ENCODE results near the gene VDAC1. TPM values are rescaled to one million over a fixed set of nuclear protein-coding genes. Genes with fewer than 3 reads are reported as not detected.

VDAC1 gene
- total RNA-seq, 1 donor from 2014 or later: 112 TPM

DNA sequence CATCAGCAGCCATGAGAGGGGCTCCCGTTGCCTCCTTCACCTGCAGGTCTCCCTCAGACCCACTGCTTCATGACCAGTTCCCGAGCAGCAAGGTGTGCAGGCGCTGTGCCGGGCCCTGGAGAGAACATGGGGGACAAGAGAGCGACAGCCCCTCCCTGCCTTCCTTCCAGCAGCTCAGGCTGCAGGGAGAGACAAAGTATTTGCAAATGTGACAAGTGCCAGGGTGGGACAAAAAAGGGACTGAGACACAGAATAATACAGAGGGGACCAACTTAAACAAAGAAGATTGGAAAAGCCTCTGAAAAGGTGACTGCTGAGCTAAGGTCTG is 22.5 kb upstream of the VDAC1 start:
- no peak for DNase-seq
- Histone ChIP-seq H3K4me1 (no peaks in the 10 kb centered on the region), H3K9me3 (no peaks in the 10 kb centered on the region), H3K27ac (no peak overlapping the region), H3K4me3 (no peak overlapping the region), H3K36me3 (no peaks in the 10 kb centered on the region), H3K27me3 (no peaks in the 10 kb centered on the region)
- ATAC-seq: no peak
- intact Hi-C loops (cut with DNase I): no loop called here
- TF ChIP-seq CTCF (IDR thresholded peaks at IDR 0.05): no peak

GRCh38 chr5:134026521-134027287 is 21.9 kb upstream of the VDAC1 start:
- no peaks in the 10 kb centered on the region for H3K4me1 ChIP-seq
- peak; percentile 72 for ATAC-seq
- no peak for DNase-seq
- intact Hi-C loops (cut with DNase I): no loop called here
- no peaks in the 10 kb centered on the region for H3K36me3 ChIP-seq
- no peak overlapping the region for H3K4me3 ChIP-seq
- no peak overlapping the region for H3K27ac ChIP-seq
- no peaks in the 10 kb centered on the region for H3K27me3 ChIP-seq
- H3K9me3 ChIP-seq: no peaks in the 10 kb centered on the region
- TF ChIP-seq CTCF (IDR thresholded peaks at IDR 0.05): peak; percentile 19

DNA sequence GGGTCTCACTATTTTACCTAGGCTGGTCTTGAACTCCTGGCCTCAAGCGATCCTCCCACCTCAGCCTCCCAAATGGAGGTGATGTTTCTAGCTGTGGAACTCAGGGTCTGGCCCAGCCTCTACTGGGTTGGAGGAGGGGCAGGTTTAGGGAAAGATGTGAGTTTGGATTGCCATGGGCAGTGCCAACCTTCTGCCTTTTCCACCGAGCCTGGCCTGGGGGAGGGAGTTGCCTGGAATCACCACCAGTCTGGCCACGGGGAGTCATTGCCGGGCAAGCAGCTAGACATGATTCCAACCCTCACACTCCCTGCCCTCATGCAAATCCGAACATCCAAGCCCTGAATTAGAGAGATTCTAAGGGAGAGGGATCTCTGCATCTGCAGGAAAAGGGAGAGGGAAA is 21.0 kb upstream of the VDAC1 start:
- no peak overlapping the region for H3K27ac ChIP-seq

DNA sequence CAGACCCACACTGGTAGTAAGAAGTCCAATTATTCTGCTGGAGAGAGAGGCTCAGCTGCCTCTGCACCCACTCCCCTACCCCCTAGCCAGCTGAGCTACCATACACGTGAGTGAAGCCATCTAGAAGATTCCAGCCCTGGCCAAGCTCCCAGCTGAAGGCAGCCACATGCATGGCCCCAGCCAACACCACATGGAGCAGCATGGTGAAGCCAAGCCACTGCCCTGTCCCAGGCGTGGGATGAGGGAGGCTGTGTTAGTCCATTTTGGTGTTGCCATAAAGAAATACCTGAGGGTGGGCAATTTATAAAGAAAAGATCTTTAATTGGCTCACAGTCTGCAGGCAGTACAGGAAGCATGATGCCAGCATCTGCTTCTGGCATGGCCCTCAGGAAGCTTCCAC is 20.0 kb upstream of the VDAC1 start:
- no peak overlapping the region for H3K27ac ChIP-seq
- no peak for DNase-seq
- H3K4me3 ChIP-seq: no peak overlapping the region
- intact Hi-C loops (cut with DNase I): no loop called here
- no peaks in the 10 kb centered on the region for H3K27me3 ChIP-seq
- H3K9me3 ChIP-seq: no peaks in the 10 kb centered on the region
- H3K4me1 ChIP-seq: no peaks in the 10 kb centered on the region
- no peak for TF ChIP-seq CTCF (IDR thresholded peaks at IDR 0.05)
- H3K36me3 ChIP-seq: no peaks in the 10 kb centered on the region
- no peak for ATAC-seq

More for the DNA sequence above, 21.0 kb upstream of the VDAC1 start:
- DNase-seq (no peak), ATAC-seq (no peak)
- Histone ChIP-seq H3K36me3 (no peaks in the 10 kb centered on the region), H3K4me1 (no peaks in the 10 kb centered on the region), H3K4me3 (no peak overlapping the region), H3K27me3 (no peaks in the 10 kb centered on the region), H3K9me3 (no peaks in the 10 kb centered on the region)
- intact Hi-C loops (cut with DNase I): no loop called here
- no peak for TF ChIP-seq CTCF (IDR thresholded peaks at IDR 0.05)

DNA sequence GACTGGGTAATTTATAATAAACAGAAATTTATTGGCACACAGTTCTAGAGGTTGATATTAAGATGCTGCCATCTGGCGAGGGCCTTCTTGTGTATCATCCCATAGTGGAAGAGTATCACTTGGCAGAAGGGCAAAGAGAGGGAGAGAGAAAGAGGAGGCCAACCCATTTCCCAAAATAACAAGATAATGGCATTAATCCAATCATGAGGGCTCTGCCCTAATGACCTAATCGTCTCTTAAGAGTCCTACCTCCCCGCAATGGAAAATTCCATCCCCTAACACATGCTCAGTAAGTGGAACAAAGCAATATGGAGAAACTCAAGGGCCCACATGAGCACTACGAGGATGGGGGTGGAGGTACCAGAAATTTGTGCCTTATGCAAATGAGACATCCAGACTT is 17.6 kb upstream of the VDAC1 start:
- DNase-seq (no peak), ATAC-seq (no peak)
- no peak for TF ChIP-seq CTCF (IDR thresholded peaks at IDR 0.05)
- no peak overlapping the region for H3K27ac ChIP-seq
- no peaks in the 10 kb centered on the region for H3K27me3 ChIP-seq
- no peaks in the 10 kb centered on the region for H3K9me3 ChIP-seq
- H3K4me1 ChIP-seq: no peaks in the 10 kb centered on the region
- no peaks in the 10 kb centered on the region for H3K36me3 ChIP-seq
- no peak overlapping the region for H3K4me3 ChIP-seq
- intact Hi-C loops (cut with DNase I): no loop called here

DNA sequence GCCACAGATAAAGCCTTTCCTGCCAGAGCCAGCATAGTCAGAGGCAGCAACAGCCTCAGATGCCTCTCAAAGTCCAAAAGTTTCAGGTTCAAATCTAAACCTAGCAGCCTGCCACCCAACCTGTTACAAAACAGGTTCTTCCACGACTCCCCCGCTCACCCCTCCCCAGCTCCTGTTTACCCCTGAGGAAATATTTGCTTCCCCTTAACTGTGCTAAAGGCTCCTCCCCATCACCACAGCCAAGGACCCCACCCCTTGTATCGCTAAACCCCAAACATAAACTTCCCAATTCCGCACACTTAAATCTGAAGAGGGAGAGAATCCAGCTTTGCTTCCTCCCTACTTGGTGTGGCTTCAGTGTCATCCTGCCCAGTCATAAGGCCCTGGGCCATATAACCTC is 15.4 kb upstream of the VDAC1 start:
- Histone ChIP-seq H3K9me3 (no peaks in the 10 kb centered on the region), H3K4me1 (no peaks in the 10 kb centered on the region), H3K27ac (no peak overlapping the region), H3K36me3 (no peaks in the 10 kb centered on the region), H3K4me3 (no peak overlapping the region), H3K27me3 (no peaks in the 10 kb centered on the region)
- DNase-seq: no peak
- no peak for TF ChIP-seq CTCF (IDR thresholded peaks at IDR 0.05)
- intact Hi-C loops (cut with DNase I): no loop called here
- ATAC-seq: peak; percentile 49
